HepG2 (cell line): ENCODE data around the gene MAEA. TPM values are rescaled to one million over a fixed set of nuclear protein-coding genes. Genes with fewer than 3 reads are reported as not detected.
A peak's percentile ranks its signal among the peaks of the same experiment; 100 is the strongest.

ENCODE experiments used
- ARNT2 ChIP-seq: sonication (generic); formaldehyde crosslinking; IDR thresholded peaks from 2 replicates; pipeline ENCODE4 v1.8.0; 2022; ENCODE audit warnings: mild to moderate bottlenecking, low read depth, missing genetic modification reagents, moderate library complexity
- ATF4 ChIP-seq, 2 experiments: fragments of 450-650 bp in 1 of 2; sonication (generic) in 1 of 2; formaldehyde crosslinking; IDR thresholded peaks; 2 replicates each; pipeline versions ENCODE4 v1.5.0 to v1.8.0; 2020 to 2022; ENCODE audit warnings: mild to moderate bottlenecking in 1 of 2, missing genetic modification reagents in 1 of 2
- CCDC6 ChIP-seq: sonication (generic); formaldehyde crosslinking; IDR thresholded peaks from 2 replicates; pipeline ENCODE4 v1.8.1; 2022; ENCODE audit warnings: mild to moderate bottlenecking, missing genetic modification reagents, moderate library complexity
- CEBPB ChIP-seq: IDR thresholded peaks from 2 replicates; pipeline ENCODE4 v1.6.1; 2011; ENCODE audit warnings: low read depth, low read length, improper control_type of control experiment, borderline replicate concordance
- DPF2 ChIP-seq: sonication (generic); formaldehyde crosslinking; IDR thresholded peaks from 2 replicates; pipeline ENCODE4 v1.4.0; 2020; ENCODE audit warnings: mild to moderate bottlenecking, low read depth, missing genetic modification reagents, borderline replicate concordance
- ELF1 ChIP-seq: sonication (generic); formaldehyde crosslinking; IDR thresholded peaks from 2 replicates; pipeline ENCODE4 v1.4.0; 2020; ENCODE audit warnings: missing genetic modification reagents
- FIP1L1 ChIP-seq: fragments of 200-400 bp; formaldehyde crosslinking; IDR thresholded peaks from 2 replicates; pipeline ENCODE4 v1.6.1; 2018; ENCODE audit warnings: low read depth, mild to moderate bottlenecking, low read length, moderate library complexity, borderline replicate concordance; ENCODE audit not compliant: insufficient read depth
- GPN1 ChIP-seq: sonication (generic); formaldehyde crosslinking; IDR thresholded peaks from 2 replicates; pipeline ENCODE4 v1.5.1; 2020; ENCODE audit warnings: missing genetic modification reagents, borderline replicate concordance
- MLLT10 ChIP-seq: sonication (generic); formaldehyde crosslinking; IDR thresholded peaks from 2 replicates; pipeline ENCODE4 v1.4.0; 2020; ENCODE audit warnings: missing genetic modification reagents
- NKX3-1 ChIP-seq: sonication (generic); formaldehyde crosslinking; IDR thresholded peaks from 2 replicates; pipeline ENCODE4 v1.5.0; 2020; ENCODE audit warnings: missing genetic modification reagents
- PITX1 ChIP-seq: sonication (generic); formaldehyde crosslinking; IDR thresholded peaks from 2 replicates; pipeline ENCODE4 v1.5.1; 2020; ENCODE audit warnings: mild to moderate bottlenecking, missing genetic modification reagents
- PLSCR1 ChIP-seq: sonication (generic); formaldehyde crosslinking; IDR thresholded peaks from 2 replicates; pipeline ENCODE4 v1.5.0; 2020; ENCODE audit warnings: missing genetic modification reagents, mild to moderate bottlenecking, borderline replicate concordance
- RARG ChIP-seq: sonication (generic); formaldehyde crosslinking; IDR thresholded peaks from 2 replicates; pipeline ENCODE4 v1.4.0; 2020; ENCODE audit warnings: low read depth, mild to moderate bottlenecking, missing genetic modification reagents
- TCF7 ChIP-seq: sonication (generic); IDR thresholded peaks from 2 replicates; pipeline ENCODE4 v1.6.1; 2016; ENCODE audit warnings: antibody characterized with exemption, low read depth
- UBTF ChIP-seq: sonication (generic); formaldehyde crosslinking; IDR thresholded peaks from 2 replicates; pipeline ENCODE4 v1.4.0; 2020; ENCODE audit warnings: mild to moderate bottlenecking, missing genetic modification reagents
- ZNF441 ChIP-seq: sonication (generic); formaldehyde crosslinking; IDR thresholded peaks from 2 replicates; pipeline ENCODE4 v1.7.0; 2021; ENCODE audit warnings: missing genetic modification reagents, borderline replicate concordance
- ZNF549 ChIP-seq: sonication (generic); formaldehyde crosslinking; IDR thresholded peaks from 2 replicates; pipeline ENCODE4 v1.5.0; 2020; ENCODE audit warnings: missing genetic modification reagents
- ZNF710 ChIP-seq: sonication (generic); formaldehyde crosslinking; IDR thresholded peaks from 2 replicates; pipeline ENCODE4 v1.5.0; 2020; ENCODE audit warnings: mild to moderate bottlenecking, missing genetic modification reagents, borderline replicate concordance
- polyA plus RNA-seq, 8 experiments: library from polyadenylated mRNA; depleted of rRNA in 3 of 8; stranded (reverse) in 7 of 8; unstranded in 1 of 8; fragments of >200 nt; fragmentation: Illumina TruSeq in 4 of 8; extraction: Trizol in 4 of 8; gene quantifications; 2 replicates each; pipeline versions ENCODE4 v1.2.1 to v1.2.3, GENCODE V29; 2011 to 2016; ENCODE audit warnings: low read depth in 4 of 8, missing spikeins in 1 of 8, mixed read lengths in 1 of 8; ENCODE audit not compliant: insufficient read depth in 1 of 8
- total RNA-seq, 5 experiments: library from RNA; depleted of rRNA; stranded (reverse); fragments of >200 nt; fragmentation: Illumina TruSeq; extraction: Trizol; gene quantifications; 2 replicates each; pipeline ENCODE4 v1.2.3, GENCODE V29; 2016; ENCODE audit warnings: low read depth in 1 of 5
- TF ChIP-seq, protein P1 (sequence below): sonication (generic); formaldehyde crosslinking; IDR thresholded peaks from 2 replicates; pipeline ENCODE4 v1.8.0; 2022; ENCODE audit warnings: missing genetic modification reagents, mild to moderate bottlenecking, borderline replicate concordance

The MAEA gene
- total and polyA plus RNA-seq, 2 of the 13 experiments (the other 11 are each of a cell fraction or from before 2014, with no cell fraction given) = 52.0 to 57.1 TPM

DNA sequence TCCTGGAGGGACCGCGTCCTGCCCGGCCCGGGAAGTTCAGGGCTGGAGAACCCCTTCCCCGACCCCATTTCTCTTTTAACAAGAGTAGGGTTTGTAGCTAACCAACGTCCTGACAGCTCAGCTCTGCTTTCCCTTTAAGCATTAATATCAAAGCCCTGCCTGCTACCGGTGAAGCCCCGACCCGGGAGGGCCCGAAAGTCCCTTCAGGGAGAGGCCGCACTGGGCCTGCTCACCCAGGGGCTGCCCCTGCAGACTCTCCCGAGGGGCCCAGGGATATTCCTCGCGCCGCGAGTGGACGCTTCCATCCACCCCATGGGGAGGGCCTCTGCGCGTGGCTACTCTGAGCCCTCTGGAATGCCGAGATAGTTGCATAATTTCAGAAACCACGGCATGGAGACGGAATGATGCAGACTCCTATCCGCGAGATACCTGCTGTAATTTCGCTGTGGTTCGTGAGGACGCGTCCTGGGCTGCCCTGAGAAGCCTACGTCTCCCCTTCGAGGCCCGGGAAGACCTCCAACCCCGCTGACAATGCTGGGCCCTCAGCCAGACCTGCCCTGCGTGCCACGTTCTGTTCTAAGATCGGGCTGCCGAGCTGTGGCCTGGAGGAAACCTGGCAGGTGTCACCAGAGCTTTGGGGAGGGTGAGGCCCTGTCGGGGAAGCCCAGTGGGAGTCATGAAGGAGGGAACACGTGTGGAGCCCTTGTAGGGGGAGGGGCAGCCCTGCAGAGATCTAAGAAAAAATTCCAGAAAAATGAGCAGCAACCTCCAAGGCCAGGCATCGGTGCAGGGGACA, 39.8 kb upstream of the MAEA start (continued):
- TF ChIP-seq ZNF710 (CRISPR knock-in tag) (no peak), CCDC6 (CRISPR knock-in tag) (no peak), RARG (CRISPR knock-in tag) (no peak), PLSCR1 (CRISPR knock-in tag) (no peak), DPF2 (CRISPR knock-in tag) (no peak), MLLT10 (CRISPR knock-in tag) (no peak), ELF1 (CRISPR knock-in tag) (no peak), GPN1 (CRISPR knock-in tag) (no peak), FIP1L1 (no peak), TCF7 (no peak), PITX1 (CRISPR knock-in tag) (peak; percentile 22; the same call in 1 of the 2 replicates), ARNT2 (no peak), ZNF549 (CRISPR knock-in tag) (no peak), CEBPB (peak; percentile 72; the same call in 1 of the 2 replicates), ZNF441 (no peak), UBTF (CRISPR knock-in tag) (peak; percentile 65), ATF4 (CRISPR knock-in tag; IDR thresholded peaks at IDR 0.05) (0 out of 4 replicates have a peak, but pooled peaks of 1 of the 2 experiments have one; percentile 18), NKX3-1 (CRISPR knock-in tag) (peak; percentile 84; the same call in 1 of the 2 replicates)
- TF ChIP-seq, protein P1, sequence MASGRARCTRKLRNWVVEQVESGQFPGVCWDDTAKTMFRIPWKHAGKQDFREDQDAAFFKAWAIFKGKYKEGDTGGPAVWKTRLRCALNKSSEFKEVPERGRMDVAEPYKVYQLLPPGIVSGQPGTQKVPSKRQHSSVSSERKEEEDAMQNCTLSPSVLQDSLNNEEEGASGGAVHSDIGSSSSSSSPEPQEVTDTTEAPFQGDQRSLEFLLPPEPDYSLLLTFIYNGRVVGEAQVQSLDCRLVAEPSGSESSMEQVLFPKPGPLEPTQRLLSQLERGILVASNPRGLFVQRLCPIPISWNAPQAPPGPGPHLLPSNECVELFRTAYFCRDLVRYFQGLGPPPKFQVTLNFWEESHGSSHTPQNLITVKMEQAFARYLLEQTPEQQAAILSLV = no peak; the same call in 1 of the 2 replicates
